ENCODE results near the gene RGS11. TPM values are rescaled to one million over a fixed set of nuclear protein-coding genes. Genes with fewer than 3 reads are reported as not detected.

RGS11 gene
- total RNA-seq, 1 experiment from 2014 or later, result 8.9 TPM

- Mint-ChIP-seq H3K36me3 (ENCODE audit: insufficient read depth, unreplicated experiment) (no peaks in the 10 kb centered on the region), H3K9me3 (ENCODE audit: unreplicated experiment) (no peaks in the 10 kb centered on the region), H3K27me3 (ENCODE audit: insufficient read depth, unreplicated experiment) (no peaks in the 10 kb centered on the region), H3K4me1 (ENCODE audit: low read depth, unreplicated experiment) (no peaks in the 10 kb centered on the region), H3K27ac (ENCODE audit: unreplicated experiment) (no peak overlapping the region), H3K4me3 (ENCODE audit: unreplicated experiment) (peak overlapping the region; percentile 69)
- CTCF ChIA-PET, result no interaction called here
- Histone ChIP-seq H3K4me1 (no peaks in the 10 kb centered on the region), H3K36me3 (ENCODE audit: control insufficient read depth, insufficient read depth, low read length) (no peaks in the 10 kb centered on the region), H3K27me3 (replicated peaks; ENCODE audit: control insufficient read depth, insufficient read depth, low read length) (no peaks in the 10 kb centered on the region; the same call in 1 of the 2 replicates), H3K4me3 (ENCODE audit: low read depth, low read length) (peak overlapping the region; percentile 55), H3K9me3 (no peaks in the 10 kb centered on the region)
- intact Hi-C loops (cut with micrococcal nuclease; ENCODE audit: unreplicated experiment), result no loop called here
- POLR2A ChIA-PET, result no interaction called here
- DNase-seq, result peak in 1 of 2 experiments; percentile 40
- no TSS peak for BruUV-seq (replicated peaks)
- no peak for TF ChIP-seq CTCF (IDR thresholded peaks at IDR 0.05; ENCODE audit: insufficient read depth in 1 of 2, low read depth in 1 of 2, low read length in 1 of 2, severe bottlenecking in 1 of 2, unreplicated experiment in 1 of 2)
Observed at GRCh38 chr16:275041-275641, 603 bp downstream of the RGS11 start.

GRCh38 chr16:273547-274421, 2.0 kb downstream of the RGS11 start:
- CTCF ChIA-PET, result no interaction called here
- no peaks in the 10 kb centered on the region for H3K36me3 ChIP-seq (ENCODE audit: control insufficient read depth, insufficient read depth, low read length)
- H3K27ac Mint-ChIP-seq (ENCODE audit: unreplicated experiment), result no peak overlapping the region
- DNase-seq, result no peak
- H3K4me3 Mint-ChIP-seq (ENCODE audit: unreplicated experiment), result no peak overlapping the region
- BruUV-seq (replicated peaks), result no TSS peak
- intact Hi-C loops (cut with micrococcal nuclease; ENCODE audit: unreplicated experiment), result no loop called here
- no peak for TF ChIP-seq CTCF (IDR thresholded peaks at IDR 0.05; ENCODE audit: insufficient read depth in 1 of 2, low read depth in 1 of 2, low read length in 1 of 2, severe bottlenecking in 1 of 2, unreplicated experiment in 1 of 2)
- H3K9me3 ChIP-seq, result no peaks in the 10 kb centered on the region
- H3K9me3 Mint-ChIP-seq (ENCODE audit: unreplicated experiment), result no peaks in the 10 kb centered on the region
- no peaks in the 10 kb centered on the region for H3K27me3 ChIP-seq (replicated peaks; ENCODE audit: control insufficient read depth, insufficient read depth, low read length)
- H3K4me1 ChIP-seq, result no peaks in the 10 kb centered on the region
- H3K4me1 Mint-ChIP-seq (ENCODE audit: low read depth, unreplicated experiment), result no peaks in the 10 kb centered on the region
- no peaks in the 10 kb centered on the region for H3K36me3 Mint-ChIP-seq (ENCODE audit: insufficient read depth, unreplicated experiment)
- H3K27me3 Mint-ChIP-seq (ENCODE audit: insufficient read depth, unreplicated experiment), result no peaks in the 10 kb centered on the region
- H3K4me3 ChIP-seq (ENCODE audit: low read depth, low read length), result no peak overlapping the region
- POLR2A ChIA-PET, result no interaction called here

GRCh38 chr16:272633-273546, 2.9 kb downstream of the RGS11 start:
- no peak overlapping the region for H3K4me3 Mint-ChIP-seq (ENCODE audit: unreplicated experiment)
- no peaks in the 10 kb centered on the region for H3K36me3 Mint-ChIP-seq (ENCODE audit: insufficient read depth, unreplicated experiment)
- Histone ChIP-seq H3K4me1 (no peaks in the 10 kb centered on the region), H3K36me3 (ENCODE audit: control insufficient read depth, insufficient read depth, low read length) (no peaks in the 10 kb centered on the region), H3K4me3 (ENCODE audit: low read depth, low read length) (no peak overlapping the region), H3K27me3 (replicated peaks; ENCODE audit: control insufficient read depth, insufficient read depth, low read length) (no peaks in the 10 kb centered on the region), H3K9me3 (no peaks in the 10 kb centered on the region)
- no peak for DNase-seq
- intact Hi-C loops (cut with micrococcal nuclease; ENCODE audit: unreplicated experiment), result no loop called here
- no peak overlapping the region for H3K27ac Mint-ChIP-seq (ENCODE audit: unreplicated experiment)
- H3K27me3 Mint-ChIP-seq (ENCODE audit: insufficient read depth, unreplicated experiment), result no peaks in the 10 kb centered on the region
- CTCF ChIA-PET, result no interaction called here
- no peaks in the 10 kb centered on the region for H3K4me1 Mint-ChIP-seq (ENCODE audit: low read depth, unreplicated experiment)
- BruUV-seq (replicated peaks), result no TSS peak
- H3K9me3 Mint-ChIP-seq (ENCODE audit: unreplicated experiment), result no peaks in the 10 kb centered on the region
- no peak for TF ChIP-seq CTCF (IDR thresholded peaks at IDR 0.05; ENCODE audit: insufficient read depth in 1 of 2, low read depth in 1 of 2, low read length in 1 of 2, severe bottlenecking in 1 of 2, unreplicated experiment in 1 of 2)
- POLR2A ChIA-PET, result no interaction called here

Data from Caco-2 (cell line).